BJ (cell line): Measurements from ENCODE around the gene SIRT5. TPM values are rescaled to one million over a fixed set of nuclear protein-coding genes. Genes with fewer than 3 reads are reported as not detected.

Source experiments
- CTCF ChIA-PET: fragments of 350-600 bp; formaldehyde crosslinking; extraction: SDS; loops from one replicate; lab custom pipeline; 2021; ENCODE audit warnings: antibody characterized with exemption, inconsistent platforms; lab: Yijun Ruan, JAX
- POLR2A ChIA-PET: fragments of 300-600 bp; sonication (Branson Sonifier 250); formaldehyde crosslinking; extraction: SDS; loops from one replicate; lab custom pipeline; 2021; ENCODE audit warnings: antibody characterized with exemption; lab: Charles Lee
- DNase-seq: peaks from one replicate; pipeline ENCODE4 v3.0.0-alpha.2; 2011; ENCODE audit warnings: low read depth
- H3K27me3 ChIP-seq: 2 replicates; pipeline ENCODE4 v1.6.0; 2011; ENCODE audit warnings: low read length; ENCODE audit not compliant: control insufficient read depth, insufficient read depth
- H3K36me3 ChIP-seq: 2 replicates; pipeline ENCODE4 v1.5.1; 2011; ENCODE audit warnings: low read length; ENCODE audit not compliant: control insufficient read depth, insufficient read depth
- H3K4me3 ChIP-seq: 2 replicates; pipeline ENCODE4 v1.5.1; 2011; ENCODE audit warnings: low read depth, mild to moderate bottlenecking, control low read depth, low read length
- CTCF ChIP-seq: IDR thresholded peaks from 2 replicates; pipeline ENCODE4 v1.5.1; 2011; ENCODE audit warnings: low read depth, mild to moderate bottlenecking, control low read depth, inconsistent platforms, low read length, moderate library complexity; ENCODE audit not compliant: insufficient read depth
- polyA plus RNA-seq: library from polyadenylated mRNA; depleted of rRNA; stranded (reverse); fragments of >200 nt; gene quantifications from 2 replicates; pipeline ENCODE4 v1.2.3, GENCODE V29; 2011

Gene SIRT5
- polyA plus RNA-seq, 1 experiment, result 4.6 TPM

DNA sequence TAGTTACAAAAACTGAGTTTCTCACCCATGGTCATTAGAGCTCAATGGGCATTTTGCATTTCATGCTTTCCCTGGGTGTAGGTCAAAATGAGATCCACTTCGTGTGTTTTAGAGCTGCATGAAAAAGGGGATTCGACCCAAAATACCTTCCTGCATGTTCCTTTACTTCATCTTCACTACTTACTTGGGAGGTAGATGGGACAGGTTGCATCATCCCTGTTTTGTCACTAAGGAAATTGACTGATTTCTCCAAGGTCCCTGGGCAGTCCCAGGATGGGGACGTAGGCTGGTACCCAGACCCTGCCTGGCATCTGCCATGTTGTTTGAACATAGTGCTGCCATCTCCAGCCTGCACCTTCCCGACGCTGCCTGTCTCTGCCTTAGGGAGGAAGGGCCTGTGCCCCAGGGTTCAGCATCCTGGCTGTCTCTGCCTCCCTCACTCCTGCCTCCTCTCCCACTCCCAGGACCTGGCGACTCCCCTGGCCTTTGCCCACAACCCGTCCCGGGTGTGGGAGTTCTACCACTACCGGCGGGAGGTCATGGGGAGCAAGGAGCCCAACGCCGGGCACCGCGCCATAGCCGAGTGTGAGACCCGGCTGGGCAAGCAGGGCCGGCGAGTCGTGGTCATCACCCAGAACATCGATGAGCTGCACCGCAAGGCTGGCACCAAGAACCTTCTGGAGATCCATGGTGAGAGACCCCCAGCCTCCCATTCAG lies 17.0 kb downstream of the SIRT5 start:
- ChIA-PET CTCF (interaction anchor here (0.6 kb wide), 1 partner anchor 621 kb away, joined by 3 read pairs; no protein-coding TSS in a partner anchor), POLR2A (no interaction called here)
- no peak for DNase-seq
- Histone ChIP-seq H3K4me3 (no peak overlapping the region), H3K36me3 (peaks cover 1% of the 10 kb centered on the region; the same call in 1 of the 2 replicates), H3K27me3 (no peaks in the 10 kb centered on the region)
- no peak for TF ChIP-seq CTCF

DNA sequence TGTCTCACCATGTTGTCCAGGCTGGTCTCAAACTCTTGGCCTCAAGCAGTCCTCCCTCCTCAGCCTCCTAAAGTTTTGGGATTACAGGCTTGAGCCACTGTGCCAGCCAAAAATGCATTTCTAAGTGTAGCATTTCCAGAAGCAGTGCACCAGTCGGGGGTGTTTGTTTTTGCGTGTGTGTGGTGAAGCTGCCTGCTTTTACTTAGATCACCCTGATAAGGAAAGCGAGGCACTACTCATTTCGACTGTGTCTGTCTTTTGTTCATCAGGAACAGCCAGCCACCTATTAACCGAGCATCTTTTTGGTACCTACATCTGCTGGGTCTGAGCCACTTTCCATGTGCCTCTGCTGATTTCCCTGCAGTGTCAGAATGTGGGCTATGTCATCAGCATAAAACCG lies 18.7 kb downstream of the SIRT5 start:
- CTCF ChIA-PET, result interaction anchor here (2.4 kb wide), 1 partner anchor 18 kb away, joined by 15 read pairs; the partner anchor contains the start of gene SIRT5
- DNase-seq, result no peak
- POLR2A ChIA-PET, result interaction anchor here (0.6 kb wide), 1 partner anchor 170 kb away, joined by 3 read pairs; no protein-coding TSS in a partner anchor
- no peaks in the 10 kb centered on the region for H3K27me3 ChIP-seq
- peaks cover 1% of the 10 kb centered on the region for H3K36me3 ChIP-seq
- TF ChIP-seq CTCF, result no peak
- no peak overlapping the region for H3K4me3 ChIP-seq

DNA sequence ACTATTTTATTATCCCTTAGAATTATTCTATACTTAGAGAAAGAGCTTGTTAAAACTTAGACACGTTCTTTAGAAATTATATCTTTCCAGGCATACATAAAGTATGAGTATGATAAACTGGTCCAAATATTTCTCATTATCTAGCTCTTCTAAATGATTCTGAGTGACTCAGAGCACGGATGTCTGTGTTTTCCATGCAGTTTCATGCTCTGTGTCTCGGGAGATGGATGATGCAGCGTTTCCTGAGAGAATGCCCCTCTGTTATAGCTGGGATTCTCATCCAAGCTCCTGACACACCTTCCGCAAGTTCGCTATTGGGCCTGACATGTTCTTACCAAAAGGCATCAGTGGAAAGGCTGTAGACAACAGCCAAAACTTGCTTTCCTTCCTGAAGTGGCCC lies 19.3 kb downstream of the SIRT5 start:
- H3K4me3 ChIP-seq, result no peak overlapping the region
- no peak for TF ChIP-seq CTCF
- ChIA-PET CTCF (interaction anchor here (1.5 to 2.4 kb wide), 3 partner anchors 19 to 23 kb away, joined by 3 to 15 read pairs (median 9); partner anchors contain the start of genes NOL7 and SIRT5), POLR2A (no interaction called here)
- peaks cover 3% of the 10 kb centered on the region for H3K36me3 ChIP-seq
- no peak for DNase-seq
- no peaks in the 10 kb centered on the region for H3K27me3 ChIP-seq

GRCh38 chr6:13597073-13597472 lies 22.7 kb downstream of the SIRT5 start:
- ChIA-PET CTCF (no interaction called here), POLR2A (no interaction called here)
- no peak overlapping the region for H3K4me3 ChIP-seq
- H3K36me3 ChIP-seq, result peaks cover 6% of the 10 kb centered on the region
- H3K27me3 ChIP-seq, result no peaks in the 10 kb centered on the region
- no peak for DNase-seq
- TF ChIP-seq CTCF, result no peak

- peaks cover 6% of the 10 kb centered on the region; the same call in 1 of the 2 replicates for H3K36me3 ChIP-seq
- no peak for TF ChIP-seq CTCF
- POLR2A ChIA-PET, result no interaction called here
- no peak overlapping the region for H3K4me3 ChIP-seq
- CTCF ChIA-PET, result no interaction called here
- H3K27me3 ChIP-seq, result no peaks in the 10 kb centered on the region
- DNase-seq, result no peak
These were observed 25.6 kb downstream of the SIRT5 start for GRCh38 chr6:13600036-13600435.
